A673 (cell line): ENCODE data around the gene TENM4.

Source experiments
- CTCF ChIP-seq: fragments of 300-800, 200-600 bp; sonication (generic); conservative IDR thresholded peaks from 2 replicates; pipeline ENCODE4 v1.5.1; 2017; ENCODE audit warnings: low read depth, mild to moderate bottlenecking, antibody characterized with exemption, low read length, moderate library complexity, mixed read lengths
- EZH2 ChIP-seq: fragments of 200-600 bp; sonication (generic); IDR thresholded peaks from 2 replicates; pipeline ENCODE4 v1.6.1; 2017; ENCODE audit warnings: borderline replicate concordance, low read depth, mild to moderate bottlenecking, mixed read lengths, antibody characterized with exemption, low read length; ENCODE audit not compliant: poor library complexity, severe bottlenecking

- TF ChIP-seq CTCF: no peak
- no peak for TF ChIP-seq EZH2
Observed at GRCh38 chr11:79094616-79095015, 346.2 kb downstream of the TENM4 start.
